ENCODE measurements around the gene ZMYND8.

GRCh38 chr20:47287609-47288144 lies 68.8 kb downstream of the ZMYND8 start:
- TF ChIP-seq, protein P1, sequence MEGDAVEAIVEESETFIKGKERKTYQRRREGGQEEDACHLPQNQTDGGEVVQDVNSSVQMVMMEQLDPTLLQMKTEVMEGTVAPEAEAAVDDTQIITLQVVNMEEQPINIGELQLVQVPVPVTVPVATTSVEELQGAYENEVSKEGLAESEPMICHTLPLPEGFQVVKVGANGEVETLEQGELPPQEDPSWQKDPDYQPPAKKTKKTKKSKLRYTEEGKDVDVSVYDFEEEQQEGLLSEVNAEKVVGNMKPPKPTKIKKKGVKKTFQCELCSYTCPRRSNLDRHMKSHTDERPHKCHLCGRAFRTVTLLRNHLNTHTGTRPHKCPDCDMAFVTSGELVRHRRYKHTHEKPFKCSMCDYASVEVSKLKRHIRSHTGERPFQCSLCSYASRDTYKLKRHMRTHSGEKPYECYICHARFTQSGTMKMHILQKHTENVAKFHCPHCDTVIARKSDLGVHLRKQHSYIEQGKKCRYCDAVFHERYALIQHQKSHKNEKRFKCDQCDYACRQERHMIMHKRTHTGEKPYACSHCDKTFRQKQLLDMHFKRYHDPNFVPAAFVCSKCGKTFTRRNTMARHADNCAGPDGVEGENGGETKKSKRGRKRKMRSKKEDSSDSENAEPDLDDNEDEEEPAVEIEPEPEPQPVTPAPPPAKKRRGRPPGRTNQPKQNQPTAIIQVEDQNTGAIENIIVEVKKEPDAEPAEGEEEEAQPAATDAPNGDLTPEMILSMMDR (conservative IDR thresholded peaks at IDR 0.05; ENCODE audit: low read depth, low read length), result no peak
- no peak for TF ChIP-seq EZH2phosphoT487 (IDR thresholded peaks at IDR 0.05; ENCODE audit: borderline replicate concordance, low read length)
